A549 (cell line): Measurements from ENCODE around the gene HES1. TPM values are rescaled to one million over a fixed set of nuclear protein-coding genes. Genes with fewer than 3 reads are reported as not detected.

Experiments used
- ATAC-seq, 2 experiments: fragments of 200-7000 bp in 1 of 2; fragments of >200 bp in 1 of 2; cut with Nextera tagmentation in 1 of 2; cut with Tn5 transposase in 1 of 2; 3 replicates each; pipeline versions ENCODE4 v1.8.0 to v1.9.1; 2018 to 2020; ENCODE audit warnings: mild to moderate bottlenecking in 1 of 2, moderate library complexity in 1 of 2
- CTCF ChIA-PET: fragments of 300-600 bp; sonication (Branson Sonifier 250); formaldehyde crosslinking; extraction: SDS; loops from one replicate; lab custom pipeline; 2021; ENCODE audit warnings: antibody characterized with exemption, inconsistent platforms; lab: Yijun Ruan, JAX
- POLR2A ChIA-PET: fragments of 350-600 bp; formaldehyde crosslinking; extraction: SDS; loops from one replicate; lab custom pipeline; 2021; ENCODE audit warnings: antibody characterized with exemption, inconsistent platforms; lab: Yijun Ruan, JAX
- DNase-seq, 2 experiments: peaks; one replicate each; pipeline versions ENCODE4 v3.0.0 to v3.0.0-alpha.2; 2011 to 2016; ENCODE audit warnings: low read depth in 1 of 2, low spot score in 1 of 2
- FAIRE-seq: peaks from 2 replicates; lab custom pipeline; 2011; peaks lifted over from hg19 to GRCh38; lab: Jason Lieb, UNC
- H3K27ac ChIP-seq, 2 experiments: fragments of >200 bp; sonication (Bioruptor Twin); formaldehyde crosslinking; 3 replicates each; pipeline ENCODE4 v1.5.1; 2016 to 2017
- H3K4me1 ChIP-seq: fragments of >200 bp; sonication (Bioruptor Twin); formaldehyde crosslinking; 3 replicates; pipeline ENCODE4 v1.6.1; 2016
- H3K4me2 ChIP-seq: fragments of >200 bp; sonication (Bioruptor Twin); formaldehyde crosslinking; 3 replicates; pipeline ENCODE4 v1.6.1; 2016
- H3K4me3 ChIP-seq: fragments of >200 bp; sonication (Bioruptor Twin); formaldehyde crosslinking; 3 replicates; pipeline ENCODE4 v1.5.1; 2016
- H3K9me3 ChIP-seq: fragments of >200 bp; sonication (Bioruptor Twin); formaldehyde crosslinking; 3 replicates; pipeline ENCODE4 v1.6.1; 2016
- CBX8 ChIP-seq: fragments of 200-600 bp; sonication (generic); IDR thresholded peaks from 2 replicates; pipeline ENCODE4 v1.6.1; 2016
- CEBPB ChIP-seq, 2 experiments: fragments of >200 bp in 1 of 2; sonication (Bioruptor Twin) in 1 of 2; formaldehyde crosslinking in 1 of 2; IDR thresholded peaks; 2 replicates each; pipeline ENCODE4 v1.6.1; 2012 to 2016
- E2F6 ChIP-seq: IDR thresholded peaks from 2 replicates; pipeline ENCODE4 v1.6.1; 2012; ENCODE audit warnings: low read depth, borderline replicate concordance
- EP300 ChIP-seq, 2 experiments: fragments of >200 bp; sonication (Bioruptor Twin); formaldehyde crosslinking; IDR thresholded peaks; 2 replicates in 1 of 2; 3 replicates in 1 of 2; pipeline ENCODE4 v1.6.1; 2016 to 2017
- ESRRA ChIP-seq: fragments of 150-350 bp; IDR thresholded peaks from 2 replicates; pipeline ENCODE4 v1.6.1; 2014; ENCODE audit warnings: mild to moderate bottlenecking, low read length, borderline replicate concordance
- GATA3 ChIP-seq: IDR thresholded peaks from 2 replicates; pipeline ENCODE4 v1.6.1; 2012; ENCODE audit warnings: borderline replicate concordance
- HMGXB4 ChIP-seq: fragments of 250-450 bp; sonication (Bioruptor Pico); IDR thresholded peaks from 2 replicates; pipeline ENCODE4 v1.5.0; 2021; ENCODE audit warnings: mild to moderate bottlenecking, moderate library complexity, borderline replicate concordance
- HOXB13 ChIP-seq: fragments of 250-450 bp; sonication (Bioruptor Pico); IDR thresholded peaks from 2 replicates; pipeline ENCODE4 v1.5.0; 2020; ENCODE audit warnings: low read depth, mild to moderate bottlenecking, moderate library complexity
- KDM1A ChIP-seq: fragments of 200-600 bp; sonication (generic); IDR thresholded peaks from 2 replicates; pipeline ENCODE4 v1.6.1; 2016; ENCODE audit warnings: low read depth, mild to moderate bottlenecking
- MAZ ChIP-seq: fragments of 150-350 bp; IDR thresholded peaks from 2 replicates; pipeline ENCODE4 v1.6.1; 2014; ENCODE audit warnings: antibody characterized with exemption, low read depth, low read length, borderline replicate concordance
- NFE2L2 ChIP-seq: fragments of 150-350 bp; conservative IDR thresholded peaks from 2 replicates; pipeline ENCODE4 v1.6.1; 2014; ENCODE audit warnings: low read length
- NPAS2 ChIP-seq: fragments of 250-450 bp; sonication (Bioruptor Pico); IDR thresholded peaks from 2 replicates; pipeline ENCODE4 v1.8.0; 2022; ENCODE audit warnings: mild to moderate bottlenecking, moderate library complexity, borderline replicate concordance
- NR3C1 ChIP-seq: fragments of >200 bp; sonication (Bioruptor Twin); formaldehyde crosslinking; IDR thresholded peaks from 3 replicates; pipeline ENCODE4 v1.6.1; 2017
- RCOR1 ChIP-seq: fragments of 150-350 bp; IDR thresholded peaks from 2 replicates; pipeline ENCODE4 v1.6.1; 2014; ENCODE audit warnings: antibody characterized with exemption, low read length, low read depth
- REST ChIP-seq: fragments of 200-600 bp; sonication (generic); IDR thresholded peaks from 2 replicates; pipeline ENCODE4 v1.6.1; 2016; ENCODE audit warnings: antibody characterized with exemption, mild to moderate bottlenecking, moderate library complexity
- RFX5 ChIP-seq: fragments of 450-650 bp; IDR thresholded peaks from 2 replicates; pipeline ENCODE4 v1.7.1; 2014; ENCODE audit warnings: antibody characterized with exemption, mild to moderate bottlenecking, moderate library complexity
- RNF2 ChIP-seq: fragments of 200-600 bp; sonication (generic); IDR thresholded peaks from 2 replicates; pipeline ENCODE4 v1.6.1; 2016; ENCODE audit warnings: low read depth, mild to moderate bottlenecking, antibody characterized with exemption, moderate library complexity, borderline replicate concordance
- SREBF2 ChIP-seq: fragments of 450-650 bp; IDR thresholded peaks from 2 replicates; pipeline ENCODE4 v1.6.1; 2014; ENCODE audit warnings: mild to moderate bottlenecking, moderate library complexity
- ZFP36 ChIP-seq: fragments of 450-650 bp; IDR thresholded peaks from 2 replicates; pipeline ENCODE4 v1.6.1; 2014; ENCODE audit warnings: borderline replicate concordance; ENCODE audit not compliant: partially characterized antibody
- ZSCAN20 ChIP-seq: fragments of 250-450 bp; sonication (Bioruptor Pico); IDR thresholded peaks from 2 replicates; pipeline ENCODE4 v1.8.0; 2022; ENCODE audit warnings: mild to moderate bottlenecking, moderate library complexity
- WGBS: methylation state at CpG from one replicate; pipeline ENCODE4 v1.1.6; 2017; ENCODE audit errors: missing lambda C conversion rate; 5-methylcytosine and 5-hydroxymethylcytosine counted together
- polyA plus RNA-seq, 4 experiments: library from polyadenylated mRNA; depleted of rRNA in 3 of 4; stranded (reverse); fragments of >200 nt; fragmentation: RNase III in 1 of 4; extraction: RNeasy Plus Mini Kit Qiagen cat#74134 plus additional on column Dnase treatment in 1 of 4; gene quantifications; 2 replicates in 3 of 4; 3 replicates in 1 of 4; pipeline ENCODE4 v1.2.3, GENCODE V29; 2011 to 2017

HES1 gene
- polyA plus RNA-seq, 2 of the 4 experiments (the other 2 are of a cell fraction), result 8.3 to 66.6 TPM

GRCh38 chr3:194095464-194095863, 40.5 kb upstream of the HES1 start:
- ATAC-seq (no peak), DNase-seq (no peak), FAIRE-seq (no peak)
- H3K9me3 ChIP-seq, result no peaks in the 10 kb centered on the region
- H3K4me2 ChIP-seq, result no peak overlapping the region
- WGBS, result 65% methylated on average over 2 of the region's 4 CpGs
- POLR2A ChIA-PET, result no interaction called here
- no peak overlapping the region for H3K4me3 ChIP-seq
- H3K27ac ChIP-seq, result peak overlapping the region in 1 of 2 experiments; percentile 41; a peak in 3 of 6 replicates
- H3K4me1 ChIP-seq, result peaks cover 19% of the 10 kb centered on the region
- CTCF ChIA-PET, result no interaction called here
- no peak for TF ChIP-seq CBX8
- TF ChIP-seq CEBPB (IDR thresholded peaks at IDR 0.05), result no peak
- TF ChIP-seq SREBF2, result no peak
- TF ChIP-seq RCOR1, result no peak
- TF ChIP-seq REST, result no peak
- no peak for TF ChIP-seq RNF2
- TF ChIP-seq RFX5, result no peak
- TF ChIP-seq EP300 (IDR thresholded peaks at IDR 0.05), result no peak
- TF ChIP-seq KDM1A, result no peak
- TF ChIP-seq NR3C1, result no peak
- no peak for TF ChIP-seq ZSCAN20 (CRISPR knock-in tag)
- no peak for TF ChIP-seq GATA3
- TF ChIP-seq NPAS2 (CRISPR knock-in tag), result no peak

- ChIA-PET CTCF (no interaction called here), POLR2A (no interaction called here)
- no peak overlapping the region for H3K4me2 ChIP-seq
- ATAC-seq, result no peak
- no peak for FAIRE-seq
- H3K4me1 ChIP-seq, result peaks cover 15% of the 10 kb centered on the region
- H3K9me3 ChIP-seq, result no peaks in the 10 kb centered on the region
- peak overlapping the region in 1 of 2 experiments; percentile 41; a peak in 3 of 6 replicates for H3K27ac ChIP-seq
- H3K4me3 ChIP-seq, result no peak overlapping the region
- TF ChIP-seq KDM1A (no peak), HMGXB4 (CRISPR knock-in tag) (no peak), E2F6 (no peak), ZFP36 (no peak), NPAS2 (CRISPR knock-in tag) (no peak), MAZ (no peak), NFE2L2 (no peak), GATA3 (no peak), REST (no peak), HOXB13 (CRISPR knock-in tag) (no peak), ESRRA (no peak)
- DNase-seq, result no peak
- WGBS, result 97% methylated on average over 8 of the region's 10 CpGs
Measured at GRCh38 chr3:194095902-194096301, 40.0 kb upstream of the HES1 start.
